HG02884 (cell line): ENCODE data around the gene NDUFAB1.
A peak's percentile ranks its signal among the peaks of the same experiment; 100 is the strongest.
"Not testable (repeated sequence)": the region's sequence is repeated elsewhere in the genome, so short reads cannot be mapped to it uniquely, and the experiment has no call there.

Experiments used
- ATAC-seq: cut with Tn5 transposase; IDR thresholded peaks from one replicate; pipeline ENCODE4 v1.9.1; 2021; ENCODE audit warnings: mild to moderate bottlenecking, moderate library complexity; ENCODE audit not compliant: unreplicated experiment

Gene NDUFAB1

DNA sequence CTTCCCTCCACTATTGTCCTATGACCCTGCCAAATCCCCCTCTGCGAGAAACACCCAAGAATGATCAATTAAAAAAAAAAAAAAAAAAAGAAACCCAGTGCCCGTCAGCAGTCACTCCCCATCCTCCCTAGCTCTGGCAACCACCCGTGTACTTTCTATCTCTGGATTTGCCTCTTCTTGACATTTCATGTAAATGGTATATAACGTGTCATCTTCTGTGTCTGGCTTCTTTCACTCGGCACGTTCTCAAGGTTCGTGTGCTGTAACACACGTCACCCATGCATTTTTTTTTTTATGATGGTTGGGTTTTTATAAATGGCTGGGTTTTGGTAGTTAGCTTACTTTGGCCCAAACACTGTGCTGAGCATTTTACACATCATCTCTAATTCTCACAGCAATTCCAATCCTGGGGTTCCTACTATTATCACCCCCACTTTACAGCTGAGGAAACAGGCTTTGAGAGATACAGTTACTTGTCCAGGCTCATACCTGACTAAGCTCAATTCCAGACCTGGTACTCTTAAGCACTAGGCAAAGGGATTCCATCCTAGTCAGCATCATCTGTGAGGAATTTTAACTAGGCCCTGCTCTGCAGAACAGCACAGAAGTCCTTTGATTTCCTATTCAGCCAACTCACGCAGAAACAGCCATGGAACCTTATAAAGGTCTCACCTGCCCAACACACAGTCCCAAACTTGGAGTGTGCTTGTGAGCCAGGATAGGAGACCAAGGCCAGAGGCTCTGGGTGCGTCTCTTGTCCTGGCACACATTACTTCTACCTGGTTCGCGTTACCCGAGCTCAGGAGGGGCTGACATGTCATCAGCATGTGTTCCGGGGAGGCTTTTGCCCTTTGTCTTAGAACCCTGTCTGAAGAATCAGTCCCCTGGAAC is 11.7 kb downstream of the NDUFAB1 start:
- ATAC-seq = no peak

- ATAC-seq = not testable (repeated sequence)
These were observed 12.8 kb downstream of the NDUFAB1 start for GRCh38 chr16:23583271-23583670.

GRCh38 chr16:23581764-23582163 is 14.4 kb downstream of the NDUFAB1 start:
- no peak for ATAC-seq

DNA sequence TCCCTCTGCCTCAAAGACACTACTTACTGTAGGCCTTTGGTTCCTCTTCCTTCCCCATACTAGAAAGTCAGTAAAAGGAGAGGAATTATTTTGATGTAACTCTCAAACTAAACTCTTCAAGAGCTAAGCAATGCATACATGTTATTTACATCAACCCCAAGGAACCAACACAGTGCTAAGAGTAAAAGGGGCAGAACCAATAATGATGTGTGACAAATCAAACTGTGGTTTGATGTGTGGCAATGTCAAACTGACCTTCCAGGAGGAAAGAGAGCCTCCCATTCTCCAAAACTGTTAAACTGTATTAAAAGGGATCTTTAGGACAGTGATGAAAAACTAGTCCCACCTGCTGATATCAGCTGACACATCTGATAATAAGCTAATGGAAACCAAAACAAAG is 15.7 kb downstream of the NDUFAB1 start:
- ATAC-seq = no peak

- ATAC-seq = no peak
These were observed 16.7 kb downstream of the NDUFAB1 start for GRCh38 chr16:23579371-23579770.

GRCh38 chr16:23578101-23578830 is 17.9 kb downstream of the NDUFAB1 start:
- no peak for ATAC-seq

DNA sequence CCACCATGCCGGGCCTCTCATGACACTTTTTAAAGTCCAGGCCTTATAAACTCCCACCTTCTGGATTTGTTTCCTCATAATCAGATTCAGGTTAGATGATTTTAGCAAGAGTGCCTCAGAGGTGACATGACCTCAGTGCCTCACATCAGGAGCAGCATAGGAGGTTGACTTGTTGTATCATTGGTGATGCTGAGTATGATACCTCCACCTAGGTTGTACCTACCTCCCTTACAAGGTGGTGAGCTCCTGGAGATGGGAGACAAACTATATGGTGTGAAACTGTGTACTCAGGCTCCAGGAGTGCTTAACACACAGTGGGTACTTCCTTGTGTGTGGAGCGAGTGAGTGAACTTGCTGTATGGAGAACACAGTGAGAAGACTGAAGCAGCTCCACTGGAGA is 18.6 kb downstream of the NDUFAB1 start:
- ATAC-seq = no peak

DNA sequence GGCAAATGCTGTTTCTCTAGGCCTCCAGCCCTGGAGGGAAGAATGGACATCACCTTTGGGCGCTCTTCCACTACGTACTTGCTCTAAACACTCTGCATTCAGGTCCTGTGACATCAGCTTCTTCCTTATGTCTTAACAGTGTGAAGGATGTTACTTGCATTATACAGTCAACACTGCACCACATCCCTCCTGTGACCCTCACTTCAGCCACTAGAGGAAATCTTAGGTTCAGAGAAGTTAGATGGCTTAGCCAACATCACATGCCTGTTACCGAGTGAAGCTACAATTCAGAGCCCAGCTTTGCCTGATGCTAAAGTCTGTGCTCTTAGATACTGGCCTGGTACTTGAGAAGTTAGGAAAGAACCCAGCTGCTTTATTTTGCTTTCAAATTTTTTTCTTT is 20.3 kb downstream of the NDUFAB1 start:
- ATAC-seq = no peak

DNA sequence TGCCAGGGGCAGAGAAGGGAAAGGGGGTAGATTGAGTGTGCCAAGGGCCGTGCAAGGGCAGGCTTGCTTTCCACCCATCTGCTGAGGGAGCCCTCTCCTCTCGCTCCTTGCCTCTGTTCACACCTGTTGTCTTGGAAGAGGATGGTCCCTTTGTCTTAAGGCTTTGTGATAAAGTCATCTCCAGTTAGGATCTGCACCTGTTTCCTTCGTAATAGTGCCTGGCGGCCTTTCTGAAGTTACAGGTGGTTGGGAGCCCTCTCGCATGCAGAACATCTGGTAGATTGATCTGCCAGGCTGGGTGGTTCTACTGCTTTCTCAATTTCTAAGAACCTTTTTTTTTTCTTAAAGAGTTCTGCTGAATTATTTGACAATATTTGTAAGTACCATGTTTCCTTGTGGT is 22.3 kb downstream of the NDUFAB1 start:
- no peak for ATAC-seq

GRCh38 chr16:23572394-23572793 is 23.7 kb downstream of the NDUFAB1 start:
- no peak for ATAC-seq

- ATAC-seq = no peak
These were observed 24.2 kb downstream of the NDUFAB1 start for GRCh38 chr16:23571895-23572294.

DNA sequence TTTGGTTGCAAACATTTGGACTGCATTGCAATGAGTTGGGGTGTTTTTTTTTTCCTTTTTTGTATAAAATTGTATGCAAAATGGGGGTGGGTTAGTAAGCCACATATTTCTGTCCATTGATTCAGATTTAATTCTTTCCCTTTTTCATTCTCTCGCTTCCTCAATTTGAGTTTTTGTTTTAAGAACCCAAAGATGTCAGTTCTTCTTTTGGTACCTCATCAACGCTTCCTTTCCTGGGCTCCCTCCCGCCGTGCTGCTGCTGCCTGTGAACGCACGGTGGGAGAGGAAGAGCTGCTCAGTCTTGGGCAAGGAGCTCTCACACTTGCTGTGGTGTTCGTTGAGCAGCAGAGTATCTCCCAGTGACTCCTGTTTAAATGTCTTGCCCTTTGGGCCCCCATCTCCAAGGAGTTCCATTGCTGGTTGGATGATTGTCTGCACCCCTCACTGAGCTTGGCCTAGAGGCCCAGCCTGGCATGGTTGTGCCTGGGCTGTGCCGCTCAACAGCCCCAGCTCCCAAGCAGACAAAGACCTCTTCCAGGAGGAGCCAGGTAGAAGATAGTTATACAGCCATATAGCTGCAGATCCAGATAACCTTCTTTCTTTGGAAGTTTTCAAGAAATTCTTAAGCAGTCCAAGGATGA is 25.0 kb downstream of the NDUFAB1 start:
- ATAC-seq = no peak

- no peak for ATAC-seq
These were observed 28.5 kb downstream of the NDUFAB1 start for GRCh38 chr16:23567602-23568001.

DNA sequence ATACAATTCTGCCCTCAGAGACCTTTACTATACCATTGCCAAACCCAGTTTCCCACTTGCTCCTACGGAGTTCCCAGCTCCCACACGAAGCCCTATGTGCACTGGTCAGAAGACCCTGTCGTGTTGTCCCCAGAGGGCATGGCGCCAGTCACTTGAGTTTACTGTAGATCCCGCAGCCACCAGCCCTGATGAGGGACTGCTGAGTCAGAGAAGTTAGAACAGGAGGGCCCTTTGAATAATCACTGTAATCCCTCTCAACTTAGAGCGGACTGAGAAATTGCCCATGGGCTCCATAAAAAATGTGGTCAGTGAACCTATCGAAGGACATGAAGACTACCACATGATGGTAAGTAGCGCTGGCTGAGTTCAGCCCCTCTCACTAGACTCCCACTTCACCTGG is 29.4 kb downstream of the NDUFAB1 start:
- ATAC-seq = no peak

DNA sequence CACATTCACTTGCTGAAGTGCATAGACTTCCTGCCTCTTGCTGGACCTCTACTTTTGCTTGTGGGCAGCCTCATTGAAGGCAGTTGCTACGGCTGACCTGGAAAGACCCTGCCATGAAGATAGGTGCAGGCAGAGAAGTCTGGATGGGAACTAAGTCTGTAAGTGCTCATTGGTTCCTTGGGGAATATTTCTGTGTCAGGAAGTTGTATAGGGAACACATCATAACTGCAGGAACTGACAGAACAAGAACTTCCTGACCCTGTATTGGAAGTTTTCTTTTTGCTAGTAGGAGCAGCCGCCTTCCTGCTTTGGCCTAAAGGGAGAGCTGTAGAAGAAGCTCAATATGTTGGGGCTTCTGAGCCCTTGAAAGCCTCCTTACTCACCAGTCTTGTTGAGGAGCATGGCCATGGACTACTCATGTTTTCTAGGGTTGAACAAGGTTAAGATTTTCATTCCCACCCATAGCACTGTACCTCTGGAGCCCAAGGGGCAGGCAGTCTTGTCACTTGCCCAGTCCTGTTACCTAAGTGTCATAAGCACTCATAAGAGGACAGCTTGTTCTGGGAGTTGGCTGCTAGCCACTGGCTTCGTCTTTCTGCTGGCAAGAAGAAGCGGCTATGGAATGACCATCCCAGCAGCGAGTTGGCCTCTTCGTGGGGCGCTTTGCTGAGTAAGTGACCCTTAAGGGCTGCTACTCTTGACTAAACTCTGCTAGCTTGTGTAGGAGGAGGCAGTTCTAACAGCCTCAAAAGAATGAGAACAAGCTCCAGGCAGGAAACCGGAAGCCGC is 31.3 kb downstream of the NDUFAB1 start:
- no peak for ATAC-seq

GRCh38 chr16:23563186-23563585 is 32.9 kb downstream of the NDUFAB1 start:
- ATAC-seq = no peak

GRCh38 chr16:23562505-23562904 is 33.6 kb downstream of the NDUFAB1 start:
- ATAC-seq = no peak

- ATAC-seq = no peak
These were observed 34.5 kb downstream of the NDUFAB1 start for GRCh38 chr16:23561586-23561985.

- peak; percentile 7 for ATAC-seq
These were observed 38.1 kb downstream of the NDUFAB1 start for GRCh38 chr16:23557779-23558702.
